ENCODE results near the gene KRTAP1-1. TPM values are rescaled to one million over a fixed set of nuclear protein-coding genes. Genes with fewer than 3 reads are reported as not detected.

The KRTAP1-1 gene
- total and polyA plus RNA-seq, 2 of the 8 experiments (the other 6 are each of a cell fraction or from before 2014, with no cell fraction given): not detected

- Histone ChIP-seq H4K8ac (ENCODE audit: extremely low read depth, insufficient read depth, low read length) (no peak overlapping the region), H4K91ac (replicated peaks; ENCODE audit: insufficient read length, low read length) (no peak overlapping the region), H3K14ac (ENCODE audit: insufficient read length) (no peak overlapping the region), H3K4me1 (replicated peaks in 1 of 4; ENCODE audit: control insufficient read depth in 3 of 4, insufficient read depth in 4 of 4, low read length in 3 of 4) (peaks cover 0 to 2% (median 0%) of the 10 kb centered on the region in 4 experiments; a peak in 1 of 7 replicates), H2AFZ (ENCODE audit: low read length) (no peak overlapping the region), H3K56ac (replicated peaks; ENCODE audit: insufficient read length, low read depth, low read length) (no peak overlapping the region), H3K27me3 (replicated peaks in 1 of 4; ENCODE audit: control insufficient read depth in 3 of 4, extremely low read depth in 1 of 4, insufficient read depth in 3 of 4, low read length in 3 of 4) (no peaks in the 10 kb centered on the region), H2BK20ac (ENCODE audit: low read length) (no peak overlapping the region), H3K4me2 (ENCODE audit: insufficient read depth in 1 of 2, low read depth in 2 of 2, low read length in 2 of 2) (no peak overlapping the region), H3K23me2 (ENCODE audit: low read depth, low read length) (no peaks in the 10 kb centered on the region), H2AK5ac (ENCODE audit: low read depth, low read length) (no peak overlapping the region), H4K5ac (ENCODE audit: insufficient read length, low read depth, low read length) (no peak overlapping the region), H3K9me3 (ENCODE audit: insufficient read depth in 2 of 2, low read depth in 1 of 2, low read length in 1 of 2) (0 out of 4 replicates have a peak, but pooled peaks cover 0 to 2% of the 10 kb centered on the region in 2 experiments), H3K27ac (ENCODE audit: low read depth, low read length) (no peak overlapping the region), H3K18ac (ENCODE audit: extremely low read depth, low read length) (no peak overlapping the region), H2BK12ac (ENCODE audit: low read depth, low read length) (no peak overlapping the region), H3K9ac (replicated peaks in 1 of 4; ENCODE audit: extremely low read depth in 1 of 4, low read depth in 3 of 4, low read length in 3 of 4) (no peak overlapping the region), H2BK5ac (ENCODE audit: low read depth, low read length) (no peak overlapping the region), H2BK15ac (ENCODE audit: low read length) (no peak overlapping the region), H3K36me3 (ENCODE audit: control insufficient read depth in 2 of 4, insufficient read depth in 4 of 4, low read length in 3 of 4) (no peaks in the 10 kb centered on the region), H2BK120ac (replicated peaks; ENCODE audit: low read depth, low read length) (no peak overlapping the region), H3K79me1 (ENCODE audit: low read depth, low read length) (no peaks in the 10 kb centered on the region), H3K23ac (ENCODE audit: insufficient read length) (no peak overlapping the region), H3K4me3 (ENCODE audit: extremely low read depth in 1 of 4, insufficient read depth in 2 of 4, low read depth in 3 of 4, low read length in 4 of 4) (no peak overlapping the region), H3K4ac (replicated peaks; ENCODE audit: insufficient read length, low read depth, low read length) (no peak overlapping the region), H4K20me1 (replicated peaks in 1 of 2; ENCODE audit: control insufficient read depth in 1 of 2, insufficient read depth in 2 of 2, low read length in 2 of 2) (no peaks in the 10 kb centered on the region), H3K79me2 (ENCODE audit: control insufficient read depth in 1 of 2, insufficient read depth in 2 of 2, low read length in 2 of 2) (no peaks in the 10 kb centered on the region)
- CTCF ChIA-PET (ENCODE audit: partially characterized antibody): no interaction called here
- no peak for DNase-seq (ENCODE audit: low read depth in 1 of 2, low spot score in 2 of 2)
- no peak for FAIRE-seq
- POLR2A ChIA-PET (ENCODE audit: partially characterized antibody): no interaction called here
- TF ChIP-seq GABPA (IDR thresholded peaks at IDR 0.05; ENCODE audit: borderline replicate concordance, insufficient read depth, low read length) (no peak), RFX5 (IDR thresholded peaks at IDR 0.05; ENCODE audit: borderline replicate concordance, low read depth, low read length) (no peak), TEAD4 (IDR thresholded peaks at IDR 0.05; ENCODE audit: low read depth, low read length) (no peak), NRF1 (IDR thresholded peaks at IDR 0.05; ENCODE audit: low read depth, low read length) (no peak), ATF2 (IDR thresholded peaks at IDR 0.05; ENCODE audit: low read length) (no peak), KDM5A (IDR thresholded peaks at IDR 0.05; ENCODE audit: low read length) (no peak), EZH2 (IDR thresholded peaks at IDR 0.05; ENCODE audit: low read depth, low read length, severe bottlenecking) (no peak), CTBP2 (IDR thresholded peaks at IDR 0.05; ENCODE audit: borderline replicate concordance, insufficient read depth, insufficient read length, low read length) (no peak), GTF2F1 (IDR thresholded peaks at IDR 0.05; ENCODE audit: borderline replicate concordance, low read depth, low read length) (no peak)
Observed at GRCh38 chr17:41052566-41052965, 11.3 kb upstream of the KRTAP1-1 start.

All from H1 (cell line).